Mesothelial cell of epicardium (in vitro differentiated cells): ENCODE results near the gene HJV. TPM values are rescaled to one million over a fixed set of nuclear protein-coding genes. Genes with fewer than 3 reads are reported as not detected.
"Not testable (repeated sequence)": the region's sequence is repeated elsewhere in the genome, so short reads cannot be mapped to it uniquely, and the experiment has no call there.

Source experiments
- DNase-seq, 2 experiments: peaks; one replicate each; pipeline ENCODE4 v3.0.0; 2021; ENCODE audit warnings: low spot score in 2 of 2; ENCODE audit not compliant: unreplicated experiment in 2 of 2
- H3K27ac Mint-ChIP-seq: 2 replicates; pipeline ENCODE4 v1.8.0; 2021; ENCODE audit warnings: mixed read lengths
- H3K27me3 Mint-ChIP-seq: 2 replicates; pipeline ENCODE4 v1.8.0; 2021; ENCODE audit warnings: low read depth, mixed read lengths
- H3K36me3 Mint-ChIP-seq: 2 replicates; pipeline ENCODE4 v1.8.0; 2021; ENCODE audit warnings: mixed read lengths
- H3K4me1 Mint-ChIP-seq: 2 replicates; pipeline ENCODE4 v1.8.0; 2021; ENCODE audit warnings: mixed read lengths
- H3K4me3 Mint-ChIP-seq: 2 replicates; pipeline ENCODE4 v1.8.0; 2021; ENCODE audit warnings: mild to moderate bottlenecking, moderate library complexity, mixed read lengths
- H3K9me3 Mint-ChIP-seq: 2 replicates; pipeline ENCODE4 v1.8.0; 2021; ENCODE audit warnings: mixed read lengths
- total RNA-seq: library from RNA; stranded (reverse); gene quantifications from 3 replicates; pipeline ENCODE4 v1.2.1, GENCODE V29; 2021
- TF ChIP-seq, protein P1 (sequence below): fragments of 200-600 bp; sonication (generic); IDR thresholded peaks from one replicate; pipeline ENCODE4 v1.5.0; 2021; ENCODE audit warnings: antibody characterized with exemption; ENCODE audit not compliant: unreplicated experiment

Gene HJV, protein sequence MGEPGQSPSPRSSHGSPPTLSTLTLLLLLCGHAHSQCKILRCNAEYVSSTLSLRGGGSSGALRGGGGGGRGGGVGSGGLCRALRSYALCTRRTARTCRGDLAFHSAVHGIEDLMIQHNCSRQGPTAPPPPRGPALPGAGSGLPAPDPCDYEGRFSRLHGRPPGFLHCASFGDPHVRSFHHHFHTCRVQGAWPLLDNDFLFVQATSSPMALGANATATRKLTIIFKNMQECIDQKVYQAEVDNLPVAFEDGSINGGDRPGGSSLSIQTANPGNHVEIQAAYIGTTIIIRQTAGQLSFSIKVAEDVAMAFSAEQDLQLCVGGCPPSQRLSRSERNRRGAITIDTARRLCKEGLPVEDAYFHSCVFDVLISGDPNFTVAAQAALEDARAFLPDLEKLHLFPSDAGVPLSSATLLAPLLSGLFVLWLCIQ
- total RNA-seq: not detected in 3 replicates

DNA sequence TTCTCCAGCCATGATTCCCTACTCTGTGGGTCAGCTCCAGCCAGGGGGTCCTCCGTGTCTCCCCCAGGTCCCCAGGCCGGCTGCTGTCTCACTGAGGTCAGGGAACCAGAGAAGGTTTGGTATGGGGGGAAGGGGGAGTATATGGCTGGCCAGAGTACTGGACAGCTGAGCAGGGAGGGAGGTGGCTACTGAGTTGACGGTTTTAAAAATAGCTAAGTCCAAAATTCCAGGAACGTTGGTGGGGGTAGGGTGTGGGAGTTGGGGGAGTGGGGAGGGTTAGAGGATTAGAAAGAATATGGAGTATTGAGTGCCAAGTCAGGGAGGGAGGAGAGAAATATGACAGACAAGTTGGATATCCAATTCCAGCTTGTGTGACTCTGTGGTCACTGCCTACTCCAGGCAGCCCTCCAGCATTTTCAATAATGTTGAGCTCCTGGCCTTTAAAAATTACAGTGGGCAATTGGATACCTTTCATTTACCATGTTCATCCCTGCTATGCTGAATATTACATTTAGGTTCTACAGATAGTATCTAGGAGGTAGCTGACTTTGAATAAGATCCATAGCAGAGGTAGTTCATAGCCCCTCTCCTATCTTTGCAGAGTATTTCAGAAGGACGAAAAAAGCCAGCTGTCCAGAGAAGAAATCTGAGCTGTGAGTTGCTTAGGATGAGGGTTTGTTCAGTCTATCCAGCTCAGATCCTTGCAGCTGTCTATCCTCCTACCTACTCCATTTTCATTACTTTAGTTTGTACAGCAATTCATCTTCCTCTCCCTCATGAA is at the start of gene HJV:
HJV (minus strand) TSS at position 114 of the 781 bp plus-strand sequence. CDS start 1,504 bp downstream, outside the sequence.
- no peak within 1 kb of the TSS for H3K4me3 Mint-ChIP-seq
- TF ChIP-seq, protein P1, sequence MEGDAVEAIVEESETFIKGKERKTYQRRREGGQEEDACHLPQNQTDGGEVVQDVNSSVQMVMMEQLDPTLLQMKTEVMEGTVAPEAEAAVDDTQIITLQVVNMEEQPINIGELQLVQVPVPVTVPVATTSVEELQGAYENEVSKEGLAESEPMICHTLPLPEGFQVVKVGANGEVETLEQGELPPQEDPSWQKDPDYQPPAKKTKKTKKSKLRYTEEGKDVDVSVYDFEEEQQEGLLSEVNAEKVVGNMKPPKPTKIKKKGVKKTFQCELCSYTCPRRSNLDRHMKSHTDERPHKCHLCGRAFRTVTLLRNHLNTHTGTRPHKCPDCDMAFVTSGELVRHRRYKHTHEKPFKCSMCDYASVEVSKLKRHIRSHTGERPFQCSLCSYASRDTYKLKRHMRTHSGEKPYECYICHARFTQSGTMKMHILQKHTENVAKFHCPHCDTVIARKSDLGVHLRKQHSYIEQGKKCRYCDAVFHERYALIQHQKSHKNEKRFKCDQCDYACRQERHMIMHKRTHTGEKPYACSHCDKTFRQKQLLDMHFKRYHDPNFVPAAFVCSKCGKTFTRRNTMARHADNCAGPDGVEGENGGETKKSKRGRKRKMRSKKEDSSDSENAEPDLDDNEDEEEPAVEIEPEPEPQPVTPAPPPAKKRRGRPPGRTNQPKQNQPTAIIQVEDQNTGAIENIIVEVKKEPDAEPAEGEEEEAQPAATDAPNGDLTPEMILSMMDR: no peak
- no peak within 1 kb of the TSS for H3K27ac Mint-ChIP-seq
- peaks cover 6% of the 10 kb centered on the region for H3K4me1 Mint-ChIP-seq
- H3K9me3 Mint-ChIP-seq: no peaks in the 10 kb centered on the region
- peaks cover 79% of the 10 kb centered on the region for H3K27me3 Mint-ChIP-seq
- no peaks in the 10 kb centered on the region for H3K36me3 Mint-ChIP-seq
- no peak for DNase-seq

DNA sequence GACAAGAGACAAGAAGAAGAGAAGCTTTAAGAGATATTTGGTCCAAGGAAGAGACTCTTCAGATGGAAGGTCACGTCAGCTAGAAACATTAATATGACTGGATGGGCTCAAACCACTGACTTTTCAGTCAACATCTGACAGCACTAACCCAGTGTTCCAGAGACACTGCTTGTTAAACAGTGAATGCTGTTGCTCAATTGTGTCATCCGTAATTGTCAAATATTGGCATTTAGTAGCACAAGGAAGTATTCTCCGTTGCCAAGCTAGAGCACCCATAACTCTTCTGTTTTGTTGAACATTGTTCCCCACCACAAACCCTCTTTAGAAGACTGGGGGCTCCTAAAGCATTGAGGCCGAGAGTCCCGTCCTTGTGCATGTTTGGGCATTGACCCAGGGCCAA is 37.6 kb upstream of the HJV start:
- not testable (repeated sequence) for H3K36me3 Mint-ChIP-seq, DNase-seq, H3K9me3 Mint-ChIP-seq, H3K4me1 Mint-ChIP-seq, H3K27ac Mint-ChIP-seq, H3K4me3 Mint-ChIP-seq, H3K27me3 Mint-ChIP-seq

DNA sequence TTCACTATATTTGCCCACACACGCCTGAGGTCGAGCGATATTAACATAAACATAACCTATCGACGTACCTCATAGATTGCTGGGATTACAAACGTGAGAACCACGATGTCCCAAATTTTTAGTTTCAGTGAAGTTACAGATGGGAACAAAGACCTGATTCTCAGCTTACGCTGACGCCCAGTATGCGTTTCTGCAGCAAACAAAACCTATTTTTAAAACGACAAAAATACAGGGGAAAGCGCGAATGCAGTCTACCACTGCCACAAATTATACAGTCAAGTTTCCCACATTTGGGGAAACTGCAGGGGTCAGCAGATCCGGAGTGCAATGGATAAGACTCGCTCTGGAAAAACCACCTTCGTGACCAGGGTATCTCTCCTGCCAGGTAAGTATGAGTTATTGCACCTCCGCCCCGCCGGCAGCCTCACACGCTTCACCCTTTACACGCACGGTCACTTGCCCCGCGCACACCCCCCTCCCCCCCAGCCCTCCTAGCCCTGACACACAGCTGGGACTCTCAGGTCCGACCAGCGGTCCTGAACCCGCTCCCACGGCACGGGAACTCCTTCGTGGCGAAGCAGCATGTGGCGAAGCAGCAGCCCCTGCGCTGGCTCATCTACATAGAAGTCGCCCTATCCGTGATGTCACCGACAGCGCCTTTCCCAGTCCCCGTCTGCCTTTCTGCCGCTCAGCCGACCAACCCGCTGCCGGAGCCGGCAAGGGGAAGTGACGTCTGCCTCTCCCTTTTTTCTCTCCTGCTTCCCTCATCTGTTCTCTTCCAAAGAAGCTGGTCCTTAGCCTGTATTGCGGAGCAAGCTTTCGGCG is 30.5 kb upstream of the HJV start:
- peak overlapping the region; percentile 78 for H3K4me3 Mint-ChIP-seq
- peak; percentile 60 to 81 for DNase-seq
- not testable (repeated sequence) for H3K36me3 Mint-ChIP-seq, H3K4me1 Mint-ChIP-seq, H3K27me3 Mint-ChIP-seq, H3K9me3 Mint-ChIP-seq
- H3K27ac Mint-ChIP-seq: peak overlapping the region; percentile 100

DNA sequence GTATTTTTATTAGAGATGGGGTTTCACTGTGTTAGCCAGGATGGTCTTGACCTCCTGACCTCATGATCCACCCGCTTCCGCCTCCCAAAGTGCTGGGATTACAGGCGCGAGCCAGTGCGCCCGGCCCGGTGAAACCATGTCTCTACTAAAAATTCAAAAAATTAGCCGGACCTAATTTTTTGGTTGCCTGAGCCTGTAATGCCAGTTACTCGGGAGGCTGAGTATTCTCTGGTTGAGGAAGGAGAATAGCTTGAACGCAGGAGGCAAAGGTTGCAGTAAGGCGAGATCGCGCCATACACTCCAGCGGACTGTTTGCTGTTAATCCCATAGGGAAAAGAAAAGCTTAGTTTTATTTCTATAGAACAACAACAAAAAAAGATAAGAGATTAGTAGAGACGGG is 29.9 kb upstream of the HJV start:
- Mint-ChIP-seq H3K4me3 (peak overlapping the region; percentile 78), H3K4me1 (peaks cover 5% of the 10 kb centered on the region), H3K27me3 (no peaks in the 10 kb centered on the region), H3K9me3 (no peaks in the 10 kb centered on the region), H3K36me3 (no peaks in the 10 kb centered on the region), H3K27ac (peak overlapping the region; percentile 100)
- no peak for DNase-seq
- TF ChIP-seq, protein P1: no peak

DNA sequence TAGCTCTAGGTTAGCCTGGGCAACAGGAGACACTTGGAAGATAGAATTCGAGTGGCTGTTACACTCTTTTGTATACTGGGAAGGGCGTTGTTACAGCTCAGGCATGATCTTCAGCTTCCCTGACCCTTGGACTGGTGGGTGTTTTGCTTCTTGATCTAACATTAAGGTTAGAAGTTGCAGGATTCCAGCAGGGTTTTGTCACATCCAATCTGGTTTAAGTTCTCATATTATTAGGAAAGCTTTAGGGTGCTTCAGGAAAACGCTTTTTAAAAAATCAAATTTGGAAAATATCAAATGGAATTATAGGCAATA is 29.1 kb upstream of the HJV start:
- not testable (repeated sequence) for H3K4me1 Mint-ChIP-seq, H3K9me3 Mint-ChIP-seq, H3K27me3 Mint-ChIP-seq, DNase-seq, H3K4me3 Mint-ChIP-seq, H3K36me3 Mint-ChIP-seq
- H3K27ac Mint-ChIP-seq: peak overlapping the region; percentile 69

DNA sequence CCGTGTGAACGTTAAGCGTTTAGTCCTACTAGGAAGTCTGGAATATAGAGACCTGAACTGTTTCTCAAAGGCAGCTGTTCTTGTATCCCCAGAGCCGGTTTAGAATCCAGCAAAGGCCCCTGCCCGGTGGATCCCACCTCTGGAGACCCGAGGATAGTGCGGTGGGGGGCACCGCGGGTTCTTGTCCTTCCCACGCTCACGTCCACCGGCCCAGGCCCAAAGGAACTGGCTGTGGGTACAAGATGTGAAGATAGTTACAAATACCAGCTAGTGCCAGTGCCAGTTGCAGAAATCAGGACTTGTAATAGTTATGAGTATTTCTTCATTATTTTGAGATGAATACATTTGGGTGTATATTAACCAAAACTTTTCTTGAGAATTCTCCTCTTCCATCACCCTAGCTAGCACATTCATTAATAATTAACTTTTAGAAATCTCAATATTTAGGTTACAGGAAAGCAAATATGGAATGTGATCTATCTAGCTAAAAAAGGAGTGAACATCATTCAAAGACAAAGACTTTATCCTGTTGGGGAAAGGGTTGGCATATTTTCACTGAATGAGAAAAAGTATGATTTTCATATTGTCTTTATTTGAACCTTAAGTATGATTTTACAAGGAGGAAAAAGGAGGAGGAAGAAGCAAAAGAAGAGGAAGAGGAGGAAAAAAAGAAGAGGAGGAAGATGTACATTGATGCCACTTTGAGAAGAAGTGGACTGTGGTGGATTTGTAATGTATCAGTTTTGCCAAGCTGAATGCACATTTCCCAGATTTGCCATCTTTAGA is 28.5 kb upstream of the HJV start:
- H3K27me3 Mint-ChIP-seq, H3K4me3 Mint-ChIP-seq, DNase-seq, H3K9me3 Mint-ChIP-seq, H3K4me1 Mint-ChIP-seq, H3K36me3 Mint-ChIP-seq: not testable (repeated sequence)
- peak overlapping the region; percentile 57 for H3K27ac Mint-ChIP-seq

DNA sequence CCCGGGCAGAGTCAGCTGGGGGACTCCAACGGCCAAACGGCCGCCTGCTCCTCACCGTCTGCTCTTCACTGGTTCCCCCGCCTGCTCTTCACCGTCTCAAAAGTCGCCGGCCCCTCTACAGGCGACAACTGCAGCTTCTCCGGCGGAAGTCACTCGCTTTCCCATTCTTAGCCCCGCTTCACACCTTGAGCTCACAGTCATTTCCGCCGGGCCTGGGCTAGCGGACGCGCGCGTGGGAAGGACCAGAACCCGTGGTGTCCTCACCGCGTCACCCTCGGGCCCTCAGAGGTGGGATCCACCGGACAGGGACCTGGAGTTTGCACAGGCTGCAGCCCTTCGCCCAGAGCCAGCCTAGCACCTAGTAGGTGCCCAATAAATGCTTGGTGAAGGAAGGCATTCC is 27.9 kb upstream of the HJV start:
- TF ChIP-seq, protein P1: no peak
- Mint-ChIP-seq H3K9me3 (no peaks in the 10 kb centered on the region), H3K27ac (no peak overlapping the region), H3K36me3 (no peaks in the 10 kb centered on the region), H3K4me1 (peaks cover 5% of the 10 kb centered on the region), H3K4me3 (no peak overlapping the region), H3K27me3 (no peaks in the 10 kb centered on the region)
- no peak for DNase-seq

DNA sequence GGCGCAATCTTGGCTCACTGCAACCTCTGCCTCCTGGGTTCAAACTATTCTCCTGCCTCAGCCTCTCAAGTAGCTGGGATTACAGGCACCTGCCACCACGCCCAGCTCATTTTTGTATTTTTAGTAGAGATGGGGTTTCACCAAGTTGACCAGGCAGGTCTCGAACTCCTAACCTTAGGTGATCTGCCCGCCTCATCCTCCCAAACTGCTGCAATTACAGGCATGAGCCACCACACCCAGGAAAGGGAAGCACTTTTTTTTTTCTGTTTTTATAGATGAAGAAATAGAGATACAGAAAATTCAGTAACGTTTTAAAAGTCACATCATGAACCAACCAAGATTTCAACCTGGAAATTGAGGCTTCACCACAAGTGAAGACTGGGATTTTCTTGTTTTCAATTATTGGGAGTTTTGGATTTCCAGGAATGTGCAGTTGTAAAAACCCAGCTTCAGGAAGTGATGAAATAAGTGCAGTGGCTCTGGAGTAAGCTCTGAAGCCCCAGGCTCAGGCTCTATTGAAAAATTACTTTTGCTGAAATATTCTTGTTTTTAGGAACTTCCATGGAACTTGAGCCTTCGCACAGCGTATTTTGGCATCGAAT is 27.1 kb upstream of the HJV start:
- H3K27me3 Mint-ChIP-seq, H3K9me3 Mint-ChIP-seq, H3K36me3 Mint-ChIP-seq, H3K4me3 Mint-ChIP-seq, H3K4me1 Mint-ChIP-seq, DNase-seq: not testable (repeated sequence)
- peak overlapping the region; percentile 16 for H3K27ac Mint-ChIP-seq
